H9 (cell line): ENCODE measurements around the gene ZNF479. TPM values are rescaled to one million over a fixed set of nuclear protein-coding genes. Genes with fewer than 3 reads are reported as not detected.

Experiments used
- DNase-seq: peaks from one replicate; pipeline ENCODE4 v3.0.0-alpha.2; 2017
- H2AFZ ChIP-seq: one replicate; pipeline ENCODE4 v1.6.1; 2013; ENCODE audit warnings: mild to moderate bottlenecking, low read length, control low read depth, moderate library complexity
- H2AK5ac ChIP-seq: 2 replicates; pipeline ENCODE4 v1.6.1; 2013; ENCODE audit warnings: low read length, control low read depth, mixed read lengths; ENCODE audit not compliant: insufficient read length
- H2BK120ac ChIP-seq: one replicate; pipeline ENCODE4 v1.6.1; 2013; ENCODE audit warnings: low read depth, mild to moderate bottlenecking, low read length, control low read depth, inconsistent platforms; ENCODE audit not compliant: poor library complexity, severe bottlenecking
- H2BK12ac ChIP-seq: 2 replicates; pipeline ENCODE4 v1.6.1; 2013; ENCODE audit warnings: low read length, control low read depth, mixed read lengths, low read depth; ENCODE audit not compliant: insufficient read length
- H2BK15ac ChIP-seq: 2 replicates; pipeline ENCODE4 v1.6.1; 2013; ENCODE audit warnings: low read depth, low read length, control low read depth
- H2BK20ac ChIP-seq: one replicate; pipeline ENCODE4 v1.6.1; 2013; ENCODE audit warnings: low read depth, mild to moderate bottlenecking, low read length, control low read depth, inconsistent platforms; ENCODE audit not compliant: poor library complexity, severe bottlenecking
- H2BK5ac ChIP-seq: 2 replicates; pipeline ENCODE4 v1.6.1; 2013; ENCODE audit warnings: low read length, control low read depth, mixed read lengths; ENCODE audit not compliant: insufficient read length
- H3K14ac ChIP-seq: 2 replicates; pipeline ENCODE4 v1.6.1; 2013; ENCODE audit warnings: low read length, control low read depth; ENCODE audit not compliant: insufficient read depth
- H3K18ac ChIP-seq: 2 replicates; pipeline ENCODE4 v1.6.1; 2013; ENCODE audit warnings: low read depth, mild to moderate bottlenecking, mixed read lengths, low read length, control low read depth; ENCODE audit not compliant: insufficient read length
- H3K23ac ChIP-seq: 2 replicates; pipeline ENCODE4 v1.6.1; 2013; ENCODE audit warnings: low read length, control low read depth, mixed read lengths, low read depth; ENCODE audit not compliant: insufficient read length
- H3K23me2 ChIP-seq: 2 replicates; pipeline ENCODE4 v1.6.1; 2013; ENCODE audit warnings: low read depth, mild to moderate bottlenecking, mixed read lengths, low read length, control low read depth; ENCODE audit not compliant: insufficient read length, poor library complexity, severe bottlenecking
- H3K27ac ChIP-seq: 2 replicates; pipeline ENCODE4 v1.5.1; 2013; ENCODE audit warnings: low read length, control low read depth, mixed read lengths, low read depth; ENCODE audit not compliant: insufficient read length
- H3K27me3 ChIP-seq: 2 replicates; pipeline ENCODE4 v1.6.1; 2013; ENCODE audit warnings: low read length, control low read depth, inconsistent platforms; ENCODE audit not compliant: insufficient read depth
- H3K4ac ChIP-seq: 2 replicates; pipeline ENCODE4 v1.6.1; 2013; ENCODE audit warnings: low read depth, mild to moderate bottlenecking, control low read depth, inconsistent platforms, low read length, moderate library complexity
- H3K4me1 ChIP-seq: 2 replicates; pipeline ENCODE4 v1.6.1; 2013; ENCODE audit warnings: low read length, control low read depth, inconsistent platforms; ENCODE audit not compliant: insufficient read depth
- H3K4me2 ChIP-seq: 2 replicates; pipeline ENCODE4 v1.6.1; 2013; ENCODE audit warnings: low read length, control low read depth, mixed read lengths; ENCODE audit not compliant: insufficient read length, insufficient read depth
- H3K56ac ChIP-seq: 2 replicates; pipeline ENCODE4 v1.6.1; 2013; ENCODE audit warnings: low read depth, mild to moderate bottlenecking, mixed read lengths, low read length, control low read depth; ENCODE audit not compliant: insufficient read length
- H3K79me1 ChIP-seq: 2 replicates; pipeline ENCODE4 v1.6.1; 2013; ENCODE audit warnings: low read depth, mild to moderate bottlenecking, moderate library complexity, low read length, control low read depth, inconsistent platforms; ENCODE audit not compliant: insufficient read depth, poor library complexity, severe bottlenecking
- H3K79me2 ChIP-seq: 2 replicates; pipeline ENCODE4 v1.6.1; 2013; ENCODE audit warnings: low read length, control low read depth, inconsistent platforms; ENCODE audit not compliant: insufficient read depth
- H3K9ac ChIP-seq: 2 replicates; pipeline ENCODE4 v1.6.1; 2013; ENCODE audit warnings: low read length, control low read depth, mixed read lengths; ENCODE audit not compliant: insufficient read length; ENCODE audit errors: extremely low read depth
- H3K9me3 ChIP-seq: one replicate; pipeline ENCODE4 v1.6.1; 2013; ENCODE audit warnings: low read depth, low read length, inconsistent platforms; ENCODE audit not compliant: control insufficient read depth
- H3T11ph ChIP-seq: one replicate; pipeline ENCODE4 v1.6.1; 2013; ENCODE audit warnings: mild to moderate bottlenecking, low read length, control low read depth, inconsistent platforms
- H4K20me1 ChIP-seq: one replicate; pipeline ENCODE4 v1.6.1; 2013; ENCODE audit not compliant: control insufficient read depth, insufficient read length, insufficient read depth
- H4K5ac ChIP-seq: 2 replicates; pipeline ENCODE4 v1.6.1; 2013; ENCODE audit warnings: low read depth, mild to moderate bottlenecking, mixed read lengths, low read length, control low read depth; ENCODE audit not compliant: insufficient read length
- H4K8ac ChIP-seq: replicated peaks from 2 replicates; pipeline ENCODE4 v1.6.1; 2013; ENCODE audit warnings: low read length, control low read depth, mixed read lengths, low read depth; ENCODE audit not compliant: insufficient read length
- H4K91ac ChIP-seq: 2 replicates; pipeline ENCODE4 v1.6.1; 2013; ENCODE audit warnings: low read depth, mild to moderate bottlenecking, moderate library complexity, mixed read lengths, low read length, control low read depth; ENCODE audit not compliant: insufficient read length
- H3K27ac Mint-ChIP-seq, 3 experiments: 2 replicates in 2 of 3; 3 replicates in 1 of 3; pipeline ENCODE4 v1.8.0; 2020 to 2021; ENCODE audit warnings: mixed read lengths in 3 of 3, mild to moderate bottlenecking in 1 of 3, moderate library complexity in 1 of 3
- H3K27me3 Mint-ChIP-seq: 2 replicates; pipeline ENCODE4 v1.8.0; 2021; ENCODE audit warnings: low read depth, mild to moderate bottlenecking, moderate library complexity, mixed read lengths
- H3K36me3 Mint-ChIP-seq, 3 experiments: 2 replicates in 2 of 3; 3 replicates in 1 of 3; pipeline ENCODE4 v1.8.0; 2020 to 2021; ENCODE audit warnings: low read depth in 3 of 3, mixed read lengths in 3 of 3; ENCODE audit not compliant: insufficient read depth in 1 of 3
- H3K4me1 Mint-ChIP-seq, 2 experiments: 2 replicates each; pipeline ENCODE4 v1.8.0; 2020; ENCODE audit warnings: mixed read lengths in 2 of 2
- H3K4me3 Mint-ChIP-seq, 2 experiments: 2 replicates in 1 of 2; 3 replicates in 1 of 2; pipeline ENCODE4 v1.8.0; 2020 to 2021; ENCODE audit warnings: mild to moderate bottlenecking in 2 of 2, mixed read lengths in 2 of 2, moderate library complexity in 1 of 2
- H3K9me3 Mint-ChIP-seq, 2 experiments: 2 replicates in 1 of 2; 3 replicates in 1 of 2; pipeline ENCODE4 v1.8.0; 2020; ENCODE audit warnings: mild to moderate bottlenecking in 2 of 2, mixed read lengths in 2 of 2, moderate library complexity in 1 of 2
- CTCF ChIP-seq: fragments of 200-600 bp; sonication (generic); conservative IDR thresholded peaks from 3 replicates; pipeline ENCODE4 v1.8.0; 2021; ENCODE audit warnings: antibody characterized with exemption, mild to moderate bottlenecking
- WGBS: extraction: QIAGEN DNeasy Blood & Tissue Kit; methylation state at CpG from one replicate; pipeline ENCODE4 v1.1.7; 2013; ENCODE audit warnings: missing lambda C conversion rate, low lambda C conversion rate, mixed read lengths; ENCODE audit not compliant: insufficient read length; ENCODE audit errors: extremely low coverage; 5-methylcytosine and 5-hydroxymethylcytosine counted together
- total RNA-seq: library from RNA; stranded (reverse); gene quantifications from 2 replicates; pipeline ENCODE4 v1.2.1, GENCODE V29; 2021

ZNF479 gene
- total RNA-seq, 1 experiment from 2014 or later: not detected

GRCh38 chr7:57182031-57182430, 49.8 kb upstream of the ZNF479 start:
- Mint-ChIP-seq H3K4me3 (no peak overlapping the region; a peak in 1 of 5 replicates), H3K27me3 (peaks cover 2% of the 10 kb centered on the region; the same call in 1 of the 2 replicates), H3K4me1 (no peaks in the 10 kb centered on the region), H3K27ac (no peak overlapping the region), H3K9me3 (peaks cover 22 to 59% of the 10 kb centered on the region in 2 experiments), H3K36me3 (peaks cover 8 to 24% (median 11%) of the 10 kb centered on the region in 3 experiments)
- Histone ChIP-seq H4K5ac (no peak overlapping the region), H3K4ac (no peak overlapping the region), H3K79me2 (no peaks in the 10 kb centered on the region), H3K9ac (no peak overlapping the region), H3K4me1 (no peaks in the 10 kb centered on the region), H2BK15ac (no peak overlapping the region), H2BK20ac (no peak overlapping the region), H2BK12ac (no peak overlapping the region), H4K8ac (no peak overlapping the region), H2AFZ (no peak overlapping the region), H3K23me2 (no peaks in the 10 kb centered on the region), H2BK120ac (no peak overlapping the region), H3K23ac (no peak overlapping the region), H3K14ac (no peak overlapping the region), H3T11ph (no peak overlapping the region), H3K79me1 (no peaks in the 10 kb centered on the region), H3K56ac (no peak overlapping the region), H3K18ac (no peak overlapping the region), H2BK5ac (no peak overlapping the region), H3K27me3 (no peaks in the 10 kb centered on the region), H4K91ac (no peak overlapping the region), H3K9me3 (peaks cover 38% of the 10 kb centered on the region), H2AK5ac (no peak overlapping the region), H3K4me2 (no peak overlapping the region), H3K27ac (no peak overlapping the region), H4K20me1 (no peaks in the 10 kb centered on the region)
- TF ChIP-seq CTCF: no peak
- WGBS: no CpG with 5 or more reads among the region's 4 CpGs
- DNase-seq: no peak
